Prostate gland (tissue), 2 donors: ENCODE data around the gene SLC6A6. TPM values are rescaled to one million over a fixed set of nuclear protein-coding genes. Genes with fewer than 3 reads are reported as not detected.

Source experiments
- DNase-seq: peaks from one replicate; pipeline ENCODE4 v3.0.0-alpha.2; 2019; ENCODE audit warnings: low spot score
- H3K27ac ChIP-seq, 2 donors: fragments of 200-600 bp; sonication (generic); 2 replicates each; pipeline ENCODE4 v1.5.1; 2017 to 2019
- H3K27me3 ChIP-seq: fragments of 200-600 bp; sonication (generic); replicated peaks from 2 replicates; pipeline ENCODE4 v1.5.1; 2019; ENCODE audit not compliant: insufficient read depth
- H3K36me3 ChIP-seq, 2 donors: fragments of 200-600 bp; sonication (generic); 1 replicate in 1 of 2; 2 replicates in 1 of 2; pipeline versions ENCODE4 v1.5.1 to v1.8.1; 2017 to 2019
- H3K4me1 ChIP-seq: fragments of 200-600 bp; sonication (generic); replicated peaks from 2 replicates; pipeline ENCODE4 v1.5.1; 2019
- H3K4me3 ChIP-seq, 2 donors: fragments of 200-600 bp; sonication (generic); 2 replicates each; pipeline ENCODE4 v1.5.1; 2017 to 2019
- H3K9me3 ChIP-seq: fragments of 200-600 bp; sonication (generic); 2 replicates; pipeline ENCODE4 v1.5.1; 2017
- POLR2A ChIP-seq: fragments of 450-650 bp; IDR thresholded peaks from one replicate; pipeline ENCODE4 v1.6.1; 2016; ENCODE audit warnings: antibody characterized with exemption, mild to moderate bottlenecking
- POLR2AphosphoS5 ChIP-seq: sonication (generic); formaldehyde crosslinking; IDR thresholded peaks from one replicate; pipeline ENCODE4 v1.6.1; 2017; ENCODE audit warnings: antibody characterized with exemption
- WGBS: methylation state at CpG from one replicate; pipeline ENCODE4 v1.1.5; 2018; 5-methylcytosine and 5-hydroxymethylcytosine counted together
- intact Hi-C: fragments of 100-400 bp; cut with DNase I; formaldehyde crosslinking; loops from one replicate; pipeline ENCODE4 v1.14.2; 2022
- total RNA-seq, 2 donors: library from RNA; depleted of rRNA; stranded (reverse); fragments of >200 nt; gene quantifications; one replicate each; pipeline ENCODE4 v1.1.0, GENCODE V29; 2016
- TF ChIP-seq, protein P1 (sequence below), 4 experiments: fragments of 200-600 bp in 2 of 4; fragments of 450-650 bp in 2 of 4; sonication (generic) in 2 of 4; IDR thresholded peaks; 1 replicate in 3 of 4; 2 replicates in 1 of 4; pipeline ENCODE4 v1.5.1; 2016 to 2019; ENCODE audit warnings: antibody characterized with exemption in 4 of 4, mild to moderate bottlenecking in 2 of 4, moderate library complexity in 2 of 4

SLC6A6 gene
- total RNA-seq, 2 donors from 2014 or later: 6.9 to 24.5 TPM

DNA sequence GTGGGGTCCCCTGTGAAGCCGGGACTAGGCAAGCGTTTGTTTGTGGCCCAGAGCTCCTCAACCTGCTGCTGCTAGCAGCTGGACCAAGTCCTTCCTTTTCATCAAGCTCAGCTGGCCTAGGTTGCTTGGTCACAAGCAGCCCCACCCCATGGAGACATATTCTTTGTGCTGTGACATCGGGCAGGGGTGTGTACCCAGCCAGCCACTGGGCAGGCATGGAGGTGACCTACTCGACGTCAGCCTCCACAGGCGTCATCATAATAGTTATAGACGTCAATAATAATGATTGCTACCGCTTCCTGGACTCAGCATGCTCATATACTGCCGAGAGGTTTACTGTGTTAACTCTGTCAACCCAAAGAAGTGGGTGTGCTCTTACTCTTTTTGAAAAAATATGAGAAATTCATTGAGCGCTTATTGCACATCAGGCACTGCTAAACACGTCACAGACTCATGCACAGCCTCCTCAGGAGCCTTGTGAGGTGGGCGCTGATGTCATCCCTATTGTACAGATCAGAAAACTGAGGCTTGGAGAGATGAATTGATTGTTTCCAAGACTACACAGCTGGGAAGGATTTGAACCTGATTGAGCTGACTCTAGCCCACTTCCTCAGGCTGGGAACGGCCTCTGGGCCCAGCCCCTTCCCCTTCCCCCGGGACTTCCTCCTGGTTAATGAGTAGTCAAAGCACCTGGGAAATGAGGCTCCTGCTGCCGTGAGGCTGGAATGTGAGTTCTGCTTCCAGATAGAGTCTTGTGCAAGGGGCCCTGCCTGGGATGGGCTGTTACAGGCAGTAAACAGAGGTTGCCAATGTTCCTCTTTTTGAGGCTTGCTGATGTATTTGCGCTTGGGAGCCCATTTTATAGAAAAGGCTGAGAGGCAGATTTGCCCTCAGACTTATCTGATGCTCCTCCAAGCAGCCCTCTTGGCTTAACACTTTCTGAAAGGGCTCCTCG lies 16.2 kb downstream of the SLC6A6 start:
- intact Hi-C loops: no loop called here
- Histone ChIP-seq H3K9me3 (no peaks in the 10 kb centered on the region), H3K27ac (no peak overlapping the region), H3K4me3 (no peak overlapping the region), H3K27me3 (no peaks in the 10 kb centered on the region), H3K36me3 (no peaks in the 10 kb centered on the region), H3K4me1 (no peaks in the 10 kb centered on the region)
- DNase-seq: no peak
- TF ChIP-seq, protein P1, sequence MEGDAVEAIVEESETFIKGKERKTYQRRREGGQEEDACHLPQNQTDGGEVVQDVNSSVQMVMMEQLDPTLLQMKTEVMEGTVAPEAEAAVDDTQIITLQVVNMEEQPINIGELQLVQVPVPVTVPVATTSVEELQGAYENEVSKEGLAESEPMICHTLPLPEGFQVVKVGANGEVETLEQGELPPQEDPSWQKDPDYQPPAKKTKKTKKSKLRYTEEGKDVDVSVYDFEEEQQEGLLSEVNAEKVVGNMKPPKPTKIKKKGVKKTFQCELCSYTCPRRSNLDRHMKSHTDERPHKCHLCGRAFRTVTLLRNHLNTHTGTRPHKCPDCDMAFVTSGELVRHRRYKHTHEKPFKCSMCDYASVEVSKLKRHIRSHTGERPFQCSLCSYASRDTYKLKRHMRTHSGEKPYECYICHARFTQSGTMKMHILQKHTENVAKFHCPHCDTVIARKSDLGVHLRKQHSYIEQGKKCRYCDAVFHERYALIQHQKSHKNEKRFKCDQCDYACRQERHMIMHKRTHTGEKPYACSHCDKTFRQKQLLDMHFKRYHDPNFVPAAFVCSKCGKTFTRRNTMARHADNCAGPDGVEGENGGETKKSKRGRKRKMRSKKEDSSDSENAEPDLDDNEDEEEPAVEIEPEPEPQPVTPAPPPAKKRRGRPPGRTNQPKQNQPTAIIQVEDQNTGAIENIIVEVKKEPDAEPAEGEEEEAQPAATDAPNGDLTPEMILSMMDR (IDR thresholded peaks at IDR 0.05): no peak
- TF ChIP-seq POLR2A (no peak), POLR2AphosphoS5 (no peak)
- WGBS: 83% methylated on average over 17 of the region's 17 CpGs

DNA sequence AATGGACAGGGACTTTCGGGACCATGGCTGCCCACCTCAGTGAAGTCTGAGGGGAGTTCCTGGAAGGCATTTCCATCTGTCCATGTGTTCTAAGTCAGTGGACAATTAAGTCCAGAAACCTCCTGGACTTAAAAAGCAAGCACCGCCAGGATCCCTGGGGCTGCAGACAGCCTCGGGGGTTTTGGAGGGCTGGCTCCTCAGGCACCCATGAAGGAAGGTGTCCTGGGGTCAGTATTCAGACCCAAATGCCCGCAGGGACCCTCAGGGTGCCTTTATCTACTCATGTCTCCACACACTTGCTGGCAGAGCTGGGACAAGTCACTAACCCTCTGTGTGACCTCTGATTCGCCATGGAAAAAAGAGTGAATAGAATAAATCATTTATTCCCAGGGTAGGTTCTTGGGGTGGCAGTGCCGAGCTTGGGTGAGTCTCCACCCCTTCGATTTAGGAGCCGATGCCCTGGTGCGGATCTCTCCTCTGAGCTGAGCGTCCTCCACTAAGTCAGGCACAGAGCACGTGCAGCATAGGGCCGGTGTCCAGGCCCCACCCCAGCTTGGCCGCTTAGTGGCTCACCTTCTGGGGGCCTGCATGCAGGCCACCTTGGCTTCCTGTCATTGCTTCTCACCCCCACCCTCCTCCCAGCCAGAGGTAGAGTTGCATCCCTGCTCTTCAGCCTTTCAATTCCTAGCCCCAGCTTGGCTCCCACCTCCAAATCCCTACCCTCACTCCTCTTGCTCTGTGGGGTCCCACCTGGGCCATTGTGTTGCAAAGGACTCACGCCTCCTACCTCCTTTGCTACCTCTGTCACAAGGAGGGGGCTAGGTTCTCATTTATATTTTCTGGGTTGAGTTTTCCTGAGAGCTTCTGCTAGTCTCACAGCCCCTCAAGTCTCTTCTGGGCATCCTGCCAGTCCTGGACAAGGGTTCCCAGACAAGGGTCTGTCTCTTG lies 19.9 kb downstream of the SLC6A6 start:
- intact Hi-C loops: no loop called here
- no peak overlapping the region for H3K27ac ChIP-seq
- H3K4me1 ChIP-seq: no peaks in the 10 kb centered on the region
- DNase-seq: no peak
- no peaks in the 10 kb centered on the region for H3K9me3 ChIP-seq
- no peaks in the 10 kb centered on the region for H3K36me3 ChIP-seq
- H3K4me3 ChIP-seq: no peak overlapping the region
- 91% methylated on average over 14 of the region's 14 CpGs for WGBS
- TF ChIP-seq, protein P1 (IDR thresholded peaks at IDR 0.05): no peak
- TF ChIP-seq POLR2AphosphoS5 (no peak), POLR2A (no peak)
- H3K27me3 ChIP-seq: no peaks in the 10 kb centered on the region

DNA sequence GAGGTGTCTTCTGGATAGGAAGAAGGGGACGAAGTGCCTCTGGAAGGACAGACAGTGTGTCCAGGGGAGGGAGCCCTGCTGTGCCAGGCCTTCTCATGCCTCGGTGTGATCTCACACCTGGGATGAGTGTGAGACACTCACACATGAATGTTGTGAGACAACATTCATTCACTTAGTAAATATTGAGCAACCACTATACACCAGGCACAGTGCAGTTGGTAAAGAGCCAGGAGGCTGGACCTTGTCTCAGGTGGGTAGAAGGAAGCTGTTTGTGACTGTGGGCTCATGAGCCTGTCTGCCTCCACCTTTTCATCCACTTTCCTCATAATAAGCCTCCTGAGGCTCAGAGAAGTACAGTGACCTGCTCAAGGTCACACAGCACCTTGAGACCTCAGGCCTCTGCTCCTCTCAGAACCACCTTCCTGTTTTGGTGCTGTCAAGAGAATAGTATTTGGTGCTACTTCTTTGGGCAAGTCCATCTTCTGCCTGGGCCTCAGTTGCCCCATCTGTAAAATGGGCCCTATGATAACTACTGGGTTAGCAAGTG lies 20.9 kb downstream of the SLC6A6 start:
- intact Hi-C loops: no loop called here

DNA sequence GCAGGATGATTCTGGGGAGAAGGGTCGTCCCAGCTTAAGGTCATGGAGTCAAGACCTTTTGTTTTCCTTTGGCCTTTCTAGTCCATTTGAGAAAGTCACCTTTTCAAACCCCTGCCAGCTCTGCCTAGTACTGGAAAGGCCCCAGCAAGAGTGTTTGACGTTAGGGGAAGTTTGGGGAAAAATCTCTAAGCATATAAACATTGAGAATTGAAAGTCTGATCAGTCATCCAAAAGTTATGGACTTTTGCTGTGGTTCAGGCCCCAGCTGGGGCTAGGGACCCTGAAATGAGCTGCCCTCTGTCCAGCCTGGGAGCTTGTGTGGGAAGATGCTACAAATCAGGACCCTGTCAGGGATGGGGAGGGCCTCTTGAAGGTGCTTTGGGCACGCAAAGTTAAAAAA lies 21.6 kb downstream of the SLC6A6 start:
- Histone ChIP-seq H3K4me3 (no peak overlapping the region), H3K27me3 (no peaks in the 10 kb centered on the region), H3K27ac (no peak overlapping the region), H3K36me3 (no peaks in the 10 kb centered on the region), H3K4me1 (no peaks in the 10 kb centered on the region), H3K9me3 (no peaks in the 10 kb centered on the region)
- intact Hi-C loops: no loop called here
- TF ChIP-seq POLR2A (no peak), POLR2AphosphoS5 (no peak)
- TF ChIP-seq, protein P1 (IDR thresholded peaks at IDR 0.05): no peak
- no peak for DNase-seq
- WGBS: 50% methylated on average over 3 of the region's 3 CpGs

More for the DNA sequence above, 20.9 kb downstream of the SLC6A6 start:
- H3K9me3 ChIP-seq: no peaks in the 10 kb centered on the region
- WGBS: 63% methylated on average over 2 of the region's 2 CpGs
- peak; percentile 48 for DNase-seq
- no peaks in the 10 kb centered on the region for H3K27me3 ChIP-seq
- TF ChIP-seq POLR2AphosphoS5 (peak; percentile 56), POLR2A (no peak)
- TF ChIP-seq, protein P1 (IDR thresholded peaks at IDR 0.05): no peak
- no peaks in the 10 kb centered on the region for H3K36me3 ChIP-seq
- H3K4me3 ChIP-seq: no peak overlapping the region
- H3K4me1 ChIP-seq: no peaks in the 10 kb centered on the region
- no peak overlapping the region for H3K27ac ChIP-seq
